Muscle of leg (tissue), 11 donors: ENCODE measurements around the gene CSN3. TPM values are rescaled to one million over a fixed set of nuclear protein-coding genes. Genes with fewer than 3 reads are reported as not detected.

Source experiments
- DNase-seq: peaks from one replicate; pipeline ENCODE4 v3.0.0; 2013
- H3K27ac ChIP-seq: one replicate; pipeline ENCODE4 v1.5.1; 2013; ENCODE audit warnings: mild to moderate bottlenecking, low read length, control low read depth
- H3K27me3 ChIP-seq: one replicate; pipeline ENCODE4 v1.6.1; 2013; ENCODE audit warnings: low read length; ENCODE audit not compliant: control insufficient read depth, insufficient read depth
- H3K36me3 ChIP-seq: one replicate; pipeline ENCODE4 v1.6.1; 2013; ENCODE audit warnings: low read length; ENCODE audit not compliant: control insufficient read depth, insufficient read depth
- H3K4me1 ChIP-seq: one replicate; pipeline ENCODE4 v1.6.1; 2013; ENCODE audit warnings: low read length; ENCODE audit not compliant: control insufficient read depth, insufficient read depth
- H3K4me3 ChIP-seq: one replicate; pipeline ENCODE4 v1.5.1; 2013; ENCODE audit warnings: low read length, control low read depth
- H3K9me3 ChIP-seq: replicated peaks from 2 replicates; pipeline ENCODE4 v1.6.1; 2013; ENCODE audit warnings: low read depth, low read length; ENCODE audit not compliant: control insufficient read depth
- WGBS: methylation state at CpG from one replicate; pipeline ENCODE4 v1.1.5; 2013; ENCODE audit warnings: missing lambda C conversion rate; ENCODE audit not compliant: insufficient coverage; 5-methylcytosine and 5-hydroxymethylcytosine counted together
- polyA plus RNA-seq, 8 donors: library from polyadenylated mRNA; unstranded; fragments of 120-200 nt; gene quantifications; one replicate each; pipeline versions ENCODE4 v1.2.1 to v1.2.3, GENCODE V29; 2013; ENCODE audit warnings: inconsistent platforms in 1 of 8, low replicate concordance in 1 of 8; ENCODE audit not compliant: insufficient read length in 8 of 8, insufficient read depth in 1 of 8
- total RNA-seq: library from RNA; stranded (reverse); fragments of 120-200 nt; gene quantifications from one replicate; pipeline ENCODE4 v1.2.4, GENCODE V29; 2013

Gene CSN3
- total and polyA plus RNA-seq, 9 donors: not detected

- H3K9me3 ChIP-seq: peaks cover 2% of the 10 kb centered on the region
- no peak for DNase-seq
- H3K36me3 ChIP-seq: no peaks in the 10 kb centered on the region
- H3K27me3 ChIP-seq: no peaks in the 10 kb centered on the region
- H3K4me3 ChIP-seq: no peak overlapping the region
- no CpG with 5 or more reads among the region's 1 CpG for WGBS
- H3K27ac ChIP-seq: no peak overlapping the region
- H3K4me1 ChIP-seq: no peaks in the 10 kb centered on the region
Measured at GRCh38 chr4:70288651-70289050, 46.3 kb downstream of the CSN3 start.

- no CpG with 5 or more reads among the region's 2 CpGs for WGBS
- H3K4me3 ChIP-seq: no peak overlapping the region
Measured at GRCh38 chr4:70291341-70291740, 48.9 kb downstream of the CSN3 start.

GRCh38 chr4:70297576-70297975, 55.2 kb downstream of the CSN3 start:
- H3K27ac ChIP-seq: no peak overlapping the region
- no peaks in the 10 kb centered on the region for H3K27me3 ChIP-seq
- no peaks in the 10 kb centered on the region for H3K9me3 ChIP-seq
- peak; percentile 40 for DNase-seq
- no peaks in the 10 kb centered on the region for H3K36me3 ChIP-seq
- no peaks in the 10 kb centered on the region for H3K4me1 ChIP-seq
- no peak overlapping the region for H3K4me3 ChIP-seq

More at GRCh38 chr4:70291341-70291740, 48.9 kb downstream of the CSN3 start:
- Histone ChIP-seq H3K27me3 (no peaks in the 10 kb centered on the region), H3K9me3 (no peaks in the 10 kb centered on the region), H3K27ac (no peak overlapping the region), H3K36me3 (no peaks in the 10 kb centered on the region), H3K4me1 (no peaks in the 10 kb centered on the region)
- no peak for DNase-seq

GRCh38 chr4:70298051-70298450, 55.7 kb downstream of the CSN3 start:
- no peaks in the 10 kb centered on the region for H3K27me3 ChIP-seq
- H3K4me1 ChIP-seq: no peaks in the 10 kb centered on the region
- peak; percentile 88 for DNase-seq
- no peak overlapping the region for H3K4me3 ChIP-seq
- H3K27ac ChIP-seq: no peak overlapping the region
- WGBS: 29% methylated on average over 1 of the region's 1 CpG
- H3K36me3 ChIP-seq: no peaks in the 10 kb centered on the region
- no peaks in the 10 kb centered on the region for H3K9me3 ChIP-seq

GRCh38 chr4:70299643-70300042, 57.2 kb downstream of the CSN3 start:
- H3K36me3 ChIP-seq: no peaks in the 10 kb centered on the region
- H3K27me3 ChIP-seq: no peaks in the 10 kb centered on the region
- no peaks in the 10 kb centered on the region for H3K4me1 ChIP-seq
- no peak overlapping the region for H3K4me3 ChIP-seq
- no peaks in the 10 kb centered on the region for H3K9me3 ChIP-seq
- no peak for DNase-seq
- WGBS: 76% methylated on average over 1 of the region's 2 CpGs
- H3K27ac ChIP-seq: no peak overlapping the region

- Histone ChIP-seq H3K27me3 (no peaks in the 10 kb centered on the region), H3K4me3 (no peak overlapping the region), H3K36me3 (no peaks in the 10 kb centered on the region), H3K27ac (no peak overlapping the region), H3K9me3 (no peaks in the 10 kb centered on the region), H3K4me1 (no peaks in the 10 kb centered on the region)
- no peak for DNase-seq
- 87% methylated on average over 4 of the region's 4 CpGs for WGBS
Measured at GRCh38 chr4:70300215-70300614, 57.8 kb downstream of the CSN3 start.

Other genes starting within 250 kb of the CSN3 start
- gene STATH, start 246.6 kb upstream of the CSN3 start, total RNA-seq: not detected
- not detected for gene STATH, start 246.6 kb upstream of the CSN3 start, polyA plus RNA-seq
- gene HTN3, start 214.1 kb upstream of the CSN3 start, total RNA-seq: not detected
- gene HTN3, start 214.1 kb upstream of the CSN3 start, polyA plus RNA-seq: not detected
- not detected for gene HTN1, start 192.2 kb upstream of the CSN3 start, total RNA-seq
- gene HTN1, start 192.2 kb upstream of the CSN3 start, polyA plus RNA-seq: under 1 TPM in 1 of 8 donors, not detected in 7; 0.16 TPM
- gene PRR27, start 88.4 kb upstream of the CSN3 start, total RNA-seq: not detected
- under 1 TPM in 2 of 8 donors, not detected in 6; 0.04 to 0.06 TPM for gene PRR27, start 88.4 kb upstream of the CSN3 start, polyA plus RNA-seq
- not detected for gene ODAM, start 46.9 kb upstream of the CSN3 start, total RNA-seq
- gene ODAM, start 46.9 kb upstream of the CSN3 start, polyA plus RNA-seq: under 1 TPM in 1 of 8 donors, not detected in 7; 0.34 TPM
- 0.13 TPM for gene FDCSP, start 16.5 kb upstream of the CSN3 start, total RNA-seq
- under 1 TPM in 3 of 8 donors, not detected in 5; 0.29 to 0.71 (median 0.48) TPM for gene FDCSP, start 16.5 kb upstream of the CSN3 start, polyA plus RNA-seq
- not detected for gene CABS1, start 92.4 kb downstream of the CSN3 start, total RNA-seq
- under 1 TPM in 1 of 8 donors, not detected in 7; 0.53 TPM for gene CABS1, start 92.4 kb downstream of the CSN3 start, polyA plus RNA-seq
- gene SMR3A, start 118.2 kb downstream of the CSN3 start, total RNA-seq: not detected
- not detected for gene SMR3A, start 118.2 kb downstream of the CSN3 start, polyA plus RNA-seq
- gene SMR3B, start 140.5 kb downstream of the CSN3 start, total RNA-seq: not detected
- under 1 TPM in 1 of 8 donors, not detected in 7; 0.20 TPM for gene SMR3B, start 140.5 kb downstream of the CSN3 start, polyA plus RNA-seq
- not detected for gene OPRPN, start 155.3 kb downstream of the CSN3 start, total RNA-seq
- not detected for gene OPRPN, start 155.3 kb downstream of the CSN3 start, polyA plus RNA-seq
- gene MUC7, start 229.6 kb downstream of the CSN3 start, total RNA-seq: not detected
- under 1 TPM in 2 of 8 donors, not detected in 6; 0.15 to 0.36 TPM for gene MUC7, start 229.6 kb downstream of the CSN3 start, polyA plus RNA-seq